Upper lobe of left lung (tissue), 6 donors: ENCODE measurements around the gene RCAN3. TPM values are rescaled to one million over a fixed set of nuclear protein-coding genes. Genes with fewer than 3 reads are reported as not detected.

ENCODE experiments used
- ATAC-seq, 2 donors: fragments of 200-7000 bp; cut with Tn5 transposase; one replicate each; pipeline ENCODE4 v1.9.1; 2022; ENCODE audit warnings: mild to moderate bottlenecking in 2 of 2, moderate library complexity in 2 of 2; ENCODE audit not compliant: low FRiP score in 2 of 2
- DNase-seq, 2 donors: peaks; one replicate each; pipeline ENCODE4 v3.0.0-alpha.2; 2019 to 2020
- H3K27ac ChIP-seq, 4 donors: fragments of 200-600 bp; sonication (generic); one replicate each; pipeline ENCODE4 v1.5.1; 2016 to 2019
- H3K27me3 ChIP-seq, 4 donors: fragments of 200-600 bp; sonication (generic); one replicate each; pipeline ENCODE4 v1.5.1; 2017 to 2019
- H3K36me3 ChIP-seq, 4 donors: fragments of 200-600 bp; sonication (generic); one replicate each; pipeline ENCODE4 v1.5.1; 2016 to 2019
- H3K4me1 ChIP-seq, 4 donors: fragments of 200-600 bp; sonication (generic); one replicate each; pipeline ENCODE4 v1.5.1; 2018 to 2019
- H3K4me3 ChIP-seq, 4 donors: fragments of 200-600 bp; sonication (generic); one replicate each; pipeline ENCODE4 v1.5.1; 2017 to 2019; ENCODE audit warnings: mild to moderate bottlenecking in 2 of 4, moderate library complexity in 1 of 4
- H3K9me3 ChIP-seq, 4 donors: fragments of 200-600 bp; sonication (generic); one replicate each; pipeline ENCODE4 v1.5.1; 2018 to 2019
- CTCF ChIP-seq, 6 experiments: fragments of 450-650 bp in 4 of 6; fragments of 200-600 bp in 2 of 6; sonication (generic) in 2 of 6; IDR thresholded peaks; one replicate each; pipeline ENCODE4 v1.5.1; 2016 to 2019; ENCODE audit warnings: antibody characterized with exemption in 6 of 6
- EP300 ChIP-seq, 4 donors: sonication (generic); formaldehyde crosslinking; IDR thresholded peaks; one replicate each; pipeline ENCODE4 v1.5.1; 2017; ENCODE audit warnings: antibody characterized with exemption in 4 of 4, control low read depth in 2 of 4
- POLR2A ChIP-seq, 4 donors: fragments of 450-650 bp; IDR thresholded peaks; one replicate each; pipeline ENCODE4 v1.5.1; 2016 to 2017; ENCODE audit warnings: antibody characterized with exemption in 4 of 4, mild to moderate bottlenecking in 2 of 4
- POLR2AphosphoS5 ChIP-seq, 2 donors: sonication (generic); formaldehyde crosslinking; IDR thresholded peaks; one replicate each; pipeline ENCODE4 v1.5.1; 2017; ENCODE audit warnings: antibody characterized with exemption in 2 of 2
- WGBS, 2 donors: methylation state at CpG; one replicate each; pipeline ENCODE4 v1.1.5; 2017 to 2018; 5-methylcytosine and 5-hydroxymethylcytosine counted together
- total RNA-seq, 6 donors: library from RNA; depleted of rRNA in 4 of 6; stranded (reverse); fragments of >200 nt in 4 of 6; gene quantifications; one replicate each; pipeline versions ENCODE4 v1.1.0 to v1.2.1, GENCODE V29; 2016 to 2021
- donor health status: DM: no; HTN: no; CAD: no; lungs with moderate emphysema.
- donor health status: DM: no; HTN: yes; CAD: no; lungs with severe emphysema.

Gene RCAN3
- total RNA-seq, 6 donors from 2014 or later: 13.6 to 35.5 (median 18.6) TPM

- Histone ChIP-seq H3K4me1 (no peaks in the 10 kb centered on the region), H3K27me3 (no peaks in the 10 kb centered on the region), H3K9me3 (no peaks in the 10 kb centered on the region), H3K4me3 (no peak overlapping the region), H3K27ac (no peak overlapping the region), H3K36me3 (no peaks in the 10 kb centered on the region)
- WGBS, 2 donors: 22 to 28% methylated on average over 9 of the region's 9 CpGs
- no peak for TF ChIP-seq POLR2AphosphoS5 (IDR thresholded peaks at IDR 0.05)
- peak; percentile 61 to 85 (median 72) for TF ChIP-seq CTCF (IDR thresholded peaks at IDR 0.05)
- DNase-seq: peak in 1 of 2 donors; percentile 46
- ATAC-seq: peak in 1 of 2 donors; percentile 68
Measured at GRCh38 chr1:24586970-24587820, 84.6 kb downstream of the RCAN3 start.

- no peak for DNase-seq
- no peaks in the 10 kb centered on the region for H3K9me3 ChIP-seq
- 74% methylated on average over 5 of the region's 5 CpGs for WGBS, 2 donors
- ATAC-seq: no peak
- H3K4me3 ChIP-seq: no peak overlapping the region
- no peaks in the 10 kb centered on the region for H3K36me3 ChIP-seq
- no peak overlapping the region for H3K27ac ChIP-seq
- H3K4me1 ChIP-seq: no peaks in the 10 kb centered on the region
- no peaks in the 10 kb centered on the region for H3K27me3 ChIP-seq
- no peak for TF ChIP-seq POLR2A (IDR thresholded peaks at IDR 0.05)
- no peak for TF ChIP-seq CTCF (IDR thresholded peaks at IDR 0.05)
- TF ChIP-seq EP300 (IDR thresholded peaks at IDR 0.05): no peak
- TF ChIP-seq POLR2AphosphoS5 (IDR thresholded peaks at IDR 0.05): no peak
Measured at GRCh38 chr1:24588573-24588972, 85.9 kb downstream of the RCAN3 start.

- no peak overlapping the region for H3K27ac ChIP-seq
- no peak for TF ChIP-seq CTCF (IDR thresholded peaks at IDR 0.05)
- TF ChIP-seq POLR2AphosphoS5 (IDR thresholded peaks at IDR 0.05): no peak
- TF ChIP-seq POLR2A (IDR thresholded peaks at IDR 0.05): no peak
- TF ChIP-seq EP300 (IDR thresholded peaks at IDR 0.05): no peak
- WGBS, 2 donors: 71 to 73% methylated on average over 3 of the region's 3 CpGs
- DNase-seq (no peak), ATAC-seq (no peak)
- H3K27me3 ChIP-seq: no peaks in the 10 kb centered on the region
- H3K4me3 ChIP-seq: no peak overlapping the region
- no peaks in the 10 kb centered on the region for H3K36me3 ChIP-seq
- no peaks in the 10 kb centered on the region for H3K4me1 ChIP-seq
- H3K9me3 ChIP-seq: no peaks in the 10 kb centered on the region
Measured at GRCh38 chr1:24589200-24589599, 86.6 kb downstream of the RCAN3 start.

Other genes starting within 250 kb of the RCAN3 start
- gene GRHL3, start 183.5 kb upstream of the RCAN3 start, total RNA-seq: under 1 TPM in 2 of 6 donors, not detected in 4; 0.09 to 0.24 TPM
- 10 to 100 TPM in 2 of 6 donors, 1 to 10 TPM in 4; 5.5 to 20.1 (median 8.2) TPM for gene STPG1, start 89.1 kb upstream of the RCAN3 start, total RNA-seq
- 10 to 100 TPM; 28.2 to 71.0 (median 46.6) TPM for gene NIPAL3, start 87.0 kb upstream of the RCAN3 start, total RNA-seq
- 10 to 100 TPM in 1 of 6 donors, 1 to 10 TPM in 5; 3.3 to 12.8 (median 7.3) TPM for gene NCMAP, start 53.3 kb downstream of the RCAN3 start, total RNA-seq
- 100 to 1,000 TPM in 3 of 6 donors, 10 to 100 TPM in 3; 76.0 to 429 (median 100.0) TPM for gene SRRM1, start 140.5 kb downstream of the RCAN3 start, total RNA-seq
- 100 to 1,000 TPM in 4 of 6 donors, 10 to 100 TPM in 2; 44.0 to 234 (median 147) TPM for gene CLIC4, start 242.6 kb downstream of the RCAN3 start, total RNA-seq